CD4-positive, CD25-positive, alpha-beta regulatory T cell (primary cell): ENCODE results near the gene EXOC3L1. TPM values are rescaled to one million over a fixed set of nuclear protein-coding genes. Genes with fewer than 3 reads are reported as not detected.

Experiments
- ATAC-seq, 2 donors: fragments of 150-1000 bp; cut with Tn5 transposase; one replicate each; pipeline ENCODE4 v1.10.0; 2021; ENCODE audit warnings: low read depth in 2 of 2, moderate number of reproducible peaks in 2 of 2, moderate library complexity in 1 of 2
- DNase-seq, 3 donors: peaks; one replicate each; pipeline versions ENCODE4 v3.0.0 to v3.0.0-alpha.2; 2012 to 2022; ENCODE audit warnings: mixed read lengths in 1 of 3
- H3K27ac ChIP-seq: one replicate; pipeline ENCODE4 v1.7.0; 2013; ENCODE audit warnings: mild to moderate bottlenecking, low read length; ENCODE audit not compliant: insufficient read depth, poor library complexity, severe bottlenecking
- H3K27me3 ChIP-seq: one replicate; pipeline ENCODE4 v1.7.0; 2013; ENCODE audit warnings: low read length; ENCODE audit not compliant: control insufficient read depth, insufficient read depth
- H3K36me3 ChIP-seq: one replicate; pipeline ENCODE4 v1.7.0; 2013; ENCODE audit warnings: mild to moderate bottlenecking, low read length, moderate library complexity; ENCODE audit not compliant: control insufficient read depth, insufficient read depth
- H3K4me1 ChIP-seq: 2 replicates; pipeline ENCODE4 v1.7.0; 2013; ENCODE audit warnings: mild to moderate bottlenecking, low read length; ENCODE audit not compliant: insufficient read depth, control insufficient read depth, poor library complexity, severe bottlenecking
- H3K4me3 ChIP-seq: one replicate; pipeline ENCODE4 v1.7.0; 2013; ENCODE audit warnings: low read depth, mild to moderate bottlenecking, low read length, moderate library complexity
- H3K9me3 ChIP-seq, 2 experiments: 1 replicate in 1 of 2; 2 replicates in 1 of 2; pipeline ENCODE4 v1.7.0; 2013; ENCODE audit warnings: low read length in 2 of 2, mild to moderate bottlenecking in 1 of 2, moderate library complexity in 1 of 2; ENCODE audit not compliant: control insufficient read depth in 2 of 2
- H3K27ac Mint-ChIP-seq, 3 donors: one replicate each; pipeline ENCODE4 v1.8.0; 2020 to 2022; ENCODE audit warnings: mild to moderate bottlenecking in 3 of 3, mixed read lengths in 3 of 3, moderate library complexity in 2 of 3
- H3K27me3 Mint-ChIP-seq: one replicate; pipeline ENCODE4 v1.8.0; 2022; ENCODE audit warnings: mild to moderate bottlenecking, mixed read lengths
- H3K36me3 Mint-ChIP-seq: one replicate; pipeline ENCODE4 v1.8.0; 2020; ENCODE audit warnings: mixed read lengths
- H3K4me1 Mint-ChIP-seq, 4 donors: one replicate each; pipeline ENCODE4 v1.8.0; 2020 to 2022; ENCODE audit warnings: mixed read lengths in 4 of 4, mild to moderate bottlenecking in 1 of 4
- H3K4me3 Mint-ChIP-seq, 4 donors: one replicate each; pipeline ENCODE4 v1.8.0; 2020 to 2022; ENCODE audit warnings: mild to moderate bottlenecking in 4 of 4, mixed read lengths in 4 of 4, moderate library complexity in 3 of 4
- H3K9me3 Mint-ChIP-seq, 7 donors: one replicate each; pipeline ENCODE4 v1.8.0; 2020 to 2022; ENCODE audit warnings: mixed read lengths in 7 of 7, mild to moderate bottlenecking in 3 of 7, moderate library complexity in 2 of 7
- polyA plus RNA-seq, 4 donors: library from polyadenylated mRNA; unstranded; fragments of 300-500 nt; fragmentation: Illumina TruSeq; gene quantifications; one replicate each; pipeline ENCODE4 v1.2.3, GENCODE V29; 2021
- total RNA-seq: library from RNA; stranded (reverse); gene quantifications from one replicate; pipeline ENCODE4 v1.2.3, GENCODE V29; 2022

Gene EXOC3L1
- total and polyA plus RNA-seq, 5 donors from 2014 or later, result 0.25 to 0.86 (median 0.35) TPM; not detected in 2

DNA sequence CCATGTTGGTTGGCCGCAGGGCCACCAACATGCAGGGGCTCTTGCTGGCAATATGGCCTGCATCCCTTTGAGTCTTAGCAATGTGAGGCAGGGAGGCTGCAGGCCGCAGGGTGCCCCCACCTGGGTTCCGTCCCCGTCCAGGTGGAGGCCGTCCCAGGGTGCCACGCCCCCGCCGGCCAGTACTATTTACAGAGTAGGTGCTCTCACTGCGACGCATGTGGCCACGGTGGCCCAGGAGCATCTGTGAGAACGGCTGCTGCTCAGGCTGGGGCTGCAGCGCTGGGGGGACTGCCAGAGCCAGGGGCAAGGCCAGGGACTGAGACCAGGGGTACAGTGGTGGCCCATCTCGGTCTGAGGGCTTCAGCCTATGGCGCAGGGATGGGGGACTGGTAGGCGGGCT is 9.8 kb downstream of the EXOC3L1 start:
- Mint-ChIP-seq H3K4me1 (peaks cover 0 to 18% (median 9%) of the 10 kb centered on the region in 4 donors), H3K9me3 (peaks cover 0 to 2% (median 0%) of the 10 kb centered on the region in 7 donors), H3K27me3 (peaks cover 19% of the 10 kb centered on the region), H3K27ac (no peak overlapping the region), H3K36me3 (no peaks in the 10 kb centered on the region), H3K4me3 (no peak overlapping the region)
- ATAC-seq (no peak), DNase-seq (no peak)
- H3K36me3 ChIP-seq, result no peaks in the 10 kb centered on the region
- no peak overlapping the region for H3K4me3 ChIP-seq
- H3K4me1 ChIP-seq, result peaks cover 23% of the 10 kb centered on the region
- H3K27ac ChIP-seq, result no peak overlapping the region
- no peaks in the 10 kb centered on the region for H3K27me3 ChIP-seq
- no peaks in the 10 kb centered on the region for H3K9me3 ChIP-seq

GRCh38 chr16:67179421-67180080 is 10.4 kb downstream of the EXOC3L1 start:
- Histone ChIP-seq H3K36me3 (no peaks in the 10 kb centered on the region), H3K27me3 (no peaks in the 10 kb centered on the region), H3K4me3 (no peak overlapping the region), H3K4me1 (peaks cover 21% of the 10 kb centered on the region), H3K9me3 (no peaks in the 10 kb centered on the region), H3K27ac (no peak overlapping the region)
- Mint-ChIP-seq H3K27me3 (peaks cover 18% of the 10 kb centered on the region), H3K9me3 (peaks cover 0 to 2% (median 0%) of the 10 kb centered on the region in 7 donors), H3K4me1 (peaks cover 0 to 14% (median 8%) of the 10 kb centered on the region in 4 donors), H3K27ac (no peak overlapping the region), H3K36me3 (no peaks in the 10 kb centered on the region), H3K4me3 (peak overlapping the region in 2 of 4 donors; percentile 2 to 35)
- peak in 1 of 3 donors; percentile 45 for DNase-seq
- no peak for ATAC-seq

- no peaks in the 10 kb centered on the region for H3K36me3 Mint-ChIP-seq
- Histone ChIP-seq H3K9me3 (no peaks in the 10 kb centered on the region), H3K4me1 (peaks cover 30% of the 10 kb centered on the region), H3K4me3 (no peak overlapping the region), H3K36me3 (no peaks in the 10 kb centered on the region), H3K27me3 (peaks cover 8% of the 10 kb centered on the region), H3K27ac (no peak overlapping the region)
- no peak overlapping the region for H3K27ac Mint-ChIP-seq
- DNase-seq, result peak in 2 of 3 donors; percentile 43 to 70
- peaks cover 5 to 23% (median 15%) of the 10 kb centered on the region in 4 donors for H3K4me1 Mint-ChIP-seq
- peaks cover 29% of the 10 kb centered on the region for H3K27me3 Mint-ChIP-seq
- H3K9me3 Mint-ChIP-seq, result peaks cover 0 to 2% (median 0%) of the 10 kb centered on the region in 7 donors
- peak overlapping the region; percentile 18 to 65 (median 54) for H3K4me3 Mint-ChIP-seq
- peak; percentile 18 to 34 for ATAC-seq
Observed at GRCh38 chr16:67177743-67178699, 11.9 kb downstream of the EXOC3L1 start.

DNA sequence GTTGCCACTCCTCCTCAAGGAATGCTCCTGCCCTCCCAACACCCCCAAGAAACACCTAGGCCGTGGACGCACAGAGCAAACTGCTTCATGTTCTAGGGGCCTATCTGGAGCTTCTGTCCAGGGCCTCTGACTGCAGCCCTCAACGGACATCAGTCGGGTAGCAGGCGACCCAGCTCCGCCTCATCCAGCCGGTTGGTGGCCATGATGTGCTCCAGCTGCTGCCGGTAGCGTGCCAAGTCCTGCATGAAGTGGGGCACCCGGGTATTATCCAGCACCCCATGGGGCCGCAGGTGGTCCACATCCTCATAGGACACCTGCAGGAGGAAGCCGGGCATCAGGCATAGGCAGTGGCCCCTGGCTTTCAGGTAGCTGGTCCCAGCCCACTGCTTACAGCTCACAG is 13.3 kb downstream of the EXOC3L1 start:
- Histone ChIP-seq H3K27me3 (peaks cover 11% of the 10 kb centered on the region), H3K9me3 (no peaks in the 10 kb centered on the region), H3K4me3 (no peak overlapping the region), H3K4me1 (peaks cover 30% of the 10 kb centered on the region), H3K36me3 (no peaks in the 10 kb centered on the region), H3K27ac (no peak overlapping the region)
- no peak overlapping the region for H3K27ac Mint-ChIP-seq
- H3K4me1 Mint-ChIP-seq, result peaks cover 5 to 26% (median 15%) of the 10 kb centered on the region in 4 donors
- H3K27me3 Mint-ChIP-seq, result peaks cover 37% of the 10 kb centered on the region
- H3K36me3 Mint-ChIP-seq, result no peaks in the 10 kb centered on the region
- peak overlapping the region in 2 of 4 donors; percentile 9 to 65 for H3K4me3 Mint-ChIP-seq
- ATAC-seq (no peak), DNase-seq (no peak)
- peaks cover 0 to 3% (median 0%) of the 10 kb centered on the region in 7 donors for H3K9me3 Mint-ChIP-seq

GRCh38 chr16:67174706-67175231 is 15.2 kb downstream of the EXOC3L1 start:
- ATAC-seq (no peak), DNase-seq (no peak)
- no peak overlapping the region for H3K27ac ChIP-seq
- peaks cover 0 to 3% (median 0%) of the 10 kb centered on the region in 7 donors for H3K9me3 Mint-ChIP-seq
- peaks cover 18% of the 10 kb centered on the region for H3K27me3 ChIP-seq
- H3K36me3 ChIP-seq, result no peaks in the 10 kb centered on the region
- H3K9me3 ChIP-seq, result no peaks in the 10 kb centered on the region
- peaks cover 52% of the 10 kb centered on the region for H3K27me3 Mint-ChIP-seq
- no peak overlapping the region for H3K27ac Mint-ChIP-seq
- peaks cover 5 to 34% (median 19%) of the 10 kb centered on the region in 4 donors for H3K4me1 Mint-ChIP-seq
- peaks cover 41% of the 10 kb centered on the region for H3K4me1 ChIP-seq
- H3K4me3 ChIP-seq, result no peak overlapping the region
- peak overlapping the region in 2 of 4 donors; percentile 82 to 83 for H3K4me3 Mint-ChIP-seq
- no peaks in the 10 kb centered on the region for H3K36me3 Mint-ChIP-seq

DNA sequence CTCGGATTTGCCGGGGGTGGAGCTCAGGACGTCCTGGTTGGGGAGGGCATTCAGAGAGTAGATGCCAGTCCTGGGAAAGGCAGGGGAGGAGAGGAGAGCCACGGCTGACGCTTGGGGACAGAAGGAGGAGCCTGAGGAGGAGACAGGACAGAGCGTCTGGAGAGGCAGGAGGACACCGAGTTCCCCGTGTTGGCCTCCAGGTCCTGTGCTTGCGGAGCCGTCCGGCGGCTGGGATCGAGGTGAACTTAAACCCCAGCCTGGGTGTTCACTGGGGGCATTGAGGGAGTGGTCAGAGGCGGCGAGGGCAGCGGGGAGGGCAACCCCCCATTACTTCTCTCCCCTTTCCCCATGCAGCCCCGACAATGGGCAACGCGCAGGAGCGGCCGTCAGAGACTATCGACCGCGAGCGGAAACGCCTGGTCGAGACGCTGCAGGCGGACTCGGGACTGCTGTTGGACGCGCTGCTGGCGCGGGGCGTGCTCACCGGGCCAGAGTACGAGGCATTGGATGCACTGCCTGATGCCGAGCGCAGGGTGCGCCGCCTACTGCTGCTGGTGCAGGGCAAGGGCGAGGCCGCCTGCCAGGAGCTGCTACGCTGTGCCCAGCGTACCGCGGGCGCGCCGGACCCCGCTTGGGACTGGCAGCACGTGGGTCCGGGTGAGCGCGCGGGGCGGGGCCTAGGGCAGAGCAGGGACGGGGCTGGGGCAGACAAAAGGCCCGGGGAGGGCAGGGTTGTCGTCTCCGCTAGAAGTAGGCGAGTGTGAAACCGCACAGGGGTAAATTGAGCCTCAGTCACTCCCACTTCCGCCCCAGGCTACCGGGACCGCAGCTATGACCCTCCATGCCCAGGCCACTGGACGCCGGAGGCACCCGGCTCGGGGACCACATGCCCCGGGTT is 15.9 kb downstream of the EXOC3L1 start:
- peaks cover 0 to 3% (median 0%) of the 10 kb centered on the region in 7 donors for H3K9me3 Mint-ChIP-seq
- Histone ChIP-seq H3K9me3 (no peaks in the 10 kb centered on the region), H3K36me3 (no peaks in the 10 kb centered on the region), H3K4me3 (peak overlapping the region; percentile 37), H3K4me1 (peaks cover 45% of the 10 kb centered on the region), H3K27me3 (peaks cover 18% of the 10 kb centered on the region), H3K27ac (no peak overlapping the region)
- DNase-seq (peak; percentile 54 to 81 (median 55)), ATAC-seq (peak; percentile 75 to 83)
- peaks cover 5 to 37% (median 21%) of the 10 kb centered on the region in 4 donors for H3K4me1 Mint-ChIP-seq
- peaks cover 59% of the 10 kb centered on the region for H3K27me3 Mint-ChIP-seq
- peak overlapping the region in 2 of 3 donors; percentile 68 to 78 for H3K27ac Mint-ChIP-seq
- H3K36me3 Mint-ChIP-seq, result no peaks in the 10 kb centered on the region
- peak overlapping the region; percentile 82 to 89 (median 84) for H3K4me3 Mint-ChIP-seq
